ENCODE data around the gene OPTC.

The OPTC gene

GRCh38 chr1:203549309-203549708 is 55.4 kb downstream of the OPTC start:
- TF ChIP-seq PATZ1 (CRISPR knock-in tag; IDR thresholded peaks at IDR 0.05; ENCODE audit: borderline replicate concordance) (no peak), ZNF70 (CRISPR knock-in tag; IDR thresholded peaks at IDR 0.05) (no peak), ZNF565 (CRISPR knock-in tag; conservative IDR thresholded peaks at IDR 0.05; ENCODE audit: low read depth) (no peak), ZFP3 (CRISPR knock-in tag; IDR thresholded peaks at IDR 0.05) (no peak), TOX (CRISPR knock-in tag; IDR thresholded peaks at IDR 0.05; ENCODE audit: borderline replicate concordance) (no peak), TCF4 (CRISPR knock-in tag; IDR thresholded peaks at IDR 0.05; ENCODE audit: borderline replicate concordance) (no peak), ZFP30 (CRISPR knock-in tag; IDR thresholded peaks at IDR 0.05) (no peak), CSDC2 (CRISPR knock-in tag; IDR thresholded peaks at IDR 0.05) (no peak), ISL1 (CRISPR knock-in tag; IDR thresholded peaks at IDR 0.05) (no peak)
- ATAC-seq: peak; percentile 46

- no peak for TF ChIP-seq RARB (CRISPR knock-in tag; IDR thresholded peaks at IDR 0.05)
- no peak for TF ChIP-seq SNAI2 (CRISPR knock-in tag; IDR thresholded peaks at IDR 0.05)
- no peak for TF ChIP-seq ARNTL (CRISPR knock-in tag; IDR thresholded peaks at IDR 0.05; ENCODE audit: borderline replicate concordance, low read depth)
- no peak for TF ChIP-seq CSDC2 (CRISPR knock-in tag; IDR thresholded peaks at IDR 0.05)
- no peak for TF ChIP-seq ZNF70 (CRISPR knock-in tag; IDR thresholded peaks at IDR 0.05)
- TF ChIP-seq GLIS3 (CRISPR knock-in tag; IDR thresholded peaks at IDR 0.05): no peak
- TF ChIP-seq, protein P1, sequence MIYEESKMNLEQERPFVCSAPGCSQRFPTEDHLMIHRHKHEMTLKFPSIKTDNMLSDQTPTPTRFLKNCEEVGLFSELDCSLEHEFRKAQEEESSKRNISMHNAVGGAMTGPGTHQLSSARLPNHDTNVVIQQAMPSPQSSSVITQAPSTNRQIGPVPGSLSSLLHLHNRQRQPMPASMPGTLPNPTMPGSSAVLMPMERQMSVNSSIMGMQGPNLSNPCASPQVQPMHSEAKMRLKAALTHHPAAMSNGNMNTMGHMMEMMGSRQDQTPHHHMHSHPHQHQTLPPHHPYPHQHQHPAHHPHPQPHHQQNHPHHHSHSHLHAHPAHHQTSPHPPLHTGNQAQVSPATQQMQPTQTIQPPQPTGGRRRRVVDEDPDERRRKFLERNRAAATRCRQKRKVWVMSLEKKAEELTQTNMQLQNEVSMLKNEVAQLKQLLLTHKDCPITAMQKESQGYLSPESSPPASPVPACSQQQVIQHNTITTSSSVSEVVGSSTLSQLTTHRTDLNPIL (CRISPR knock-in tag; IDR thresholded peaks at IDR 0.05; ENCODE audit: low read depth): no peak
- no peak for TF ChIP-seq PPARA (CRISPR knock-in tag; IDR thresholded peaks at IDR 0.05; ENCODE audit: borderline replicate concordance)
- TF ChIP-seq OSR1 (CRISPR knock-in tag; IDR thresholded peaks at IDR 0.05): no peak
- TF ChIP-seq ESRRG (CRISPR knock-in tag; IDR thresholded peaks at IDR 0.05): no peak
- TF ChIP-seq ZNF565 (CRISPR knock-in tag; conservative IDR thresholded peaks at IDR 0.05; ENCODE audit: low read depth): no peak
- TF ChIP-seq ISL1 (CRISPR knock-in tag; IDR thresholded peaks at IDR 0.05): no peak
- no peak for TF ChIP-seq ZNF8 (CRISPR knock-in tag; IDR thresholded peaks at IDR 0.05)
- TF ChIP-seq, protein P2, sequence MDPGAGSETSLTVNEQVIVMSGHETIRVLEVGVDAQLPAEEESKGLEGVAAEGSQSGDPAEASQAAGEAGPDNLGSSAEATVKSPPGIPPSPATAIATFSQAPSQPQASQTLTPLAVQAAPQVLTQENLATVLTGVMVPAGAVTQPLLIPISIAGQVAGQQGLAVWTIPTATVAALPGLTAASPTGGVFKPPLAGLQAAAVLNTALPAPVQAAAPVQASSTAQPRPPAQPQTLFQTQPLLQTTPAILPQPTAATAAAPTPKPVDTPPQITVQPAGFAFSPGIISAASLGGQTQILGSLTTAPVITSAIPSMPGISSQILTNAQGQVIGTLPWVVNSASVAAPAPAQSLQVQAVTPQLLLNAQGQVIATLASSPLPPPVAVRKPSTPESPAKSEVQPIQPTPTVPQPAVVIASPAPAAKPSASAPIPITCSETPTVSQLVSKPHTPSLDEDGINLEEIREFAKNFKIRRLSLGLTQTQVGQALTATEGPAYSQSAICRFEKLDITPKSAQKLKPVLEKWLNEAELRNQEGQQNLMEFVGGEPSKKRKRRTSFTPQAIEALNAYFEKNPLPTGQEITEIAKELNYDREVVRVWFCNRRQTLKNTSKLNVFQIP (CRISPR knock-in tag; IDR thresholded peaks at IDR 0.05; ENCODE audit: borderline replicate concordance, low read depth): no peak
- TF ChIP-seq TSHZ2 (CRISPR knock-in tag; IDR thresholded peaks at IDR 0.05): no peak
- no peak for ATAC-seq
These were observed 56.9 kb downstream of the OPTC start for GRCh38 chr1:203550846-203551245.

- no peak for ATAC-seq
These were observed 57.6 kb downstream of the OPTC start for GRCh38 chr1:203551550-203551949.

More at GRCh38 chr1:203551550-203551949, 57.6 kb downstream of the OPTC start:
- TF ChIP-seq ZFP3 (CRISPR knock-in tag; IDR thresholded peaks at IDR 0.05) (no peak), OSR1 (CRISPR knock-in tag; IDR thresholded peaks at IDR 0.05) (no peak), PATZ1 (CRISPR knock-in tag; IDR thresholded peaks at IDR 0.05; ENCODE audit: borderline replicate concordance) (no peak), ZFP30 (CRISPR knock-in tag; IDR thresholded peaks at IDR 0.05) (no peak), CSRNP3 (CRISPR knock-in tag; IDR thresholded peaks at IDR 0.05) (no peak), ZNF70 (CRISPR knock-in tag; IDR thresholded peaks at IDR 0.05) (no peak), ARNTL (CRISPR knock-in tag; IDR thresholded peaks at IDR 0.05; ENCODE audit: borderline replicate concordance, low read depth) (no peak), TOX (CRISPR knock-in tag; IDR thresholded peaks at IDR 0.05; ENCODE audit: borderline replicate concordance) (no peak), TSHZ2 (CRISPR knock-in tag; IDR thresholded peaks at IDR 0.05) (no peak), ESRRG (CRISPR knock-in tag; IDR thresholded peaks at IDR 0.05) (no peak)
- TF ChIP-seq, protein P1 (CRISPR knock-in tag; IDR thresholded peaks at IDR 0.05; ENCODE audit: low read depth): no peak

Data from SK-N-SH treated with all-trans-retinoic acid at 6 μM for 48 hours (cell line).